NCI-H1105 (cell line): Measurements from ENCODE around the gene RAB38.
A peak's percentile ranks its signal among the peaks of the same experiment; 100 is the strongest.

Experiments
- DNase-seq: peaks from one replicate; lab custom pipeline; 2025; lab: John Stamatoyannopoulos, UW

RAB38 gene

GRCh38 chr11:88174709-88175568, at the start of gene RAB38:
Gene RAB38, minus strand, starts transcription at chr11:88175443. Its CDS starts 59 bp downstream, at chr11:88175384.
- peak; percentile 30 for DNase-seq

GRCh38 chr11:88213406-88213805, 38.2 kb upstream of the RAB38 start:
- DNase-seq = no peak

GRCh38 chr11:88212300-88212699, 37.1 kb upstream of the RAB38 start:
- DNase-seq = no peak

GRCh38 chr11:88208745-88209144, 33.5 kb upstream of the RAB38 start:
- DNase-seq = no peak

GRCh38 chr11:88206751-88207150, 31.5 kb upstream of the RAB38 start:
- no peak for DNase-seq

GRCh38 chr11:88204353-88204752, 29.1 kb upstream of the RAB38 start:
- DNase-seq = no peak

- DNase-seq = no peak
Observed at GRCh38 chr11:88203604-88204003, 28.4 kb upstream of the RAB38 start.

GRCh38 chr11:88202498-88202897, 27.3 kb upstream of the RAB38 start:
- DNase-seq = no peak

- DNase-seq = no peak
Observed at GRCh38 chr11:88196393-88196792, 21.1 kb upstream of the RAB38 start.

GRCh38 chr11:88195908-88196307, 20.7 kb upstream of the RAB38 start:
- no peak for DNase-seq

GRCh38 chr11:88194990-88195389, 19.7 kb upstream of the RAB38 start:
- DNase-seq = no peak

- DNase-seq = peak; percentile 54
Observed at GRCh38 chr11:88193278-88193677, 18.0 kb upstream of the RAB38 start.

GRCh38 chr11:88188932-88189253, 13.7 kb upstream of the RAB38 start:
- DNase-seq = no peak

GRCh38 chr11:88188251-88188931, 13.1 kb upstream of the RAB38 start:
- DNase-seq = no peak

- DNase-seq = no peak
Observed at GRCh38 chr11:88183233-88183632, 8.0 kb upstream of the RAB38 start.

- no peak for DNase-seq
Observed at GRCh38 chr11:88181776-88182175, 6.5 kb upstream of the RAB38 start.

- no peak for DNase-seq
Observed at GRCh38 chr11:88179971-88180629, 4.9 kb upstream of the RAB38 start.

- DNase-seq = no peak
Observed at GRCh38 chr11:88179141-88179540, 3.9 kb upstream of the RAB38 start.

- no peak for DNase-seq
Observed at GRCh38 chr11:88178191-88178590, 2.9 kb upstream of the RAB38 start.

GRCh38 chr11:88175569-88176075, 379 bp upstream of the RAB38 start:
- no peak for DNase-seq

- no peak for DNase-seq
Observed at GRCh38 chr11:88173956-88174355, 1.3 kb downstream of the RAB38 start.

- DNase-seq = no peak
Observed at GRCh38 chr11:88171982-88172381, 3.3 kb downstream of the RAB38 start.

- no peak for DNase-seq
Observed at GRCh38 chr11:88170673-88171072, 4.6 kb downstream of the RAB38 start.
